IPS DF 4.7 (cell line): ENCODE measurements around the gene RTN3.
"Not testable (repeated sequence)": the region's sequence is repeated elsewhere in the genome, so short reads cannot be mapped to it uniquely, and the experiment has no call there.

Experiments
- DNase-seq: peaks from one replicate; pipeline ENCODE4 v3.0.0-alpha.2; 2013; ENCODE audit warnings: low spot score; ENCODE audit errors: extremely low read depth

The RTN3 gene

GRCh38 chr11:63681321-63682065 lies at the start of gene RTN3:
Gene RTN3, plus strand, starts transcription at chr11:63681500. Its CDS starts 137 bp downstream, at chr11:63681637.
- peak; percentile 93 for DNase-seq

- DNase-seq: no peak
These were observed 45.4 kb upstream of the RTN3 start for GRCh38 chr11:63635762-63636465.

- DNase-seq: not testable (repeated sequence)
These were observed 42.9 kb upstream of the RTN3 start for GRCh38 chr11:63638436-63638835.

- no peak for DNase-seq
These were observed 42.0 kb upstream of the RTN3 start for GRCh38 chr11:63639199-63639832.

- no peak for DNase-seq
These were observed 39.6 kb upstream of the RTN3 start for GRCh38 chr11:63641727-63642126.

- DNase-seq: no peak
These were observed 38.1 kb upstream of the RTN3 start for GRCh38 chr11:63643205-63643604.

GRCh38 chr11:63652671-63653070 lies 28.6 kb upstream of the RTN3 start:
- DNase-seq: no peak

- no peak for DNase-seq
These were observed 20.3 kb upstream of the RTN3 start for GRCh38 chr11:63660972-63661371.

GRCh38 chr11:63663809-63664208 lies 17.5 kb upstream of the RTN3 start:
- DNase-seq: no peak

- DNase-seq: no peak
These were observed 14.4 kb upstream of the RTN3 start for GRCh38 chr11:63666874-63667273.

- DNase-seq: no peak
These were observed 13.1 kb upstream of the RTN3 start for GRCh38 chr11:63667995-63668795.

- no peak for DNase-seq
These were observed 11.2 kb upstream of the RTN3 start for GRCh38 chr11:63670096-63670432.

- DNase-seq: no peak
These were observed 10.6 kb upstream of the RTN3 start for GRCh38 chr11:63670433-63671321.

- peak; percentile 83 for DNase-seq
These were observed 9.8 kb upstream of the RTN3 start, which contains the start of gene ATL3 for GRCh38 chr11:63671322-63672155. Gene ATL3, minus strand, starts transcription at chr11:63671376. Its CDS starts 41 bp downstream, at chr11:63671335.

GRCh38 chr11:63672156-63672463 lies 9.2 kb upstream of the RTN3 start:
- no peak for DNase-seq

- no peak for DNase-seq
These were observed 8.3 kb upstream of the RTN3 start for GRCh38 chr11:63672936-63673539.

GRCh38 chr11:63673579-63673978 lies 7.7 kb upstream of the RTN3 start:
- DNase-seq: no peak

GRCh38 chr11:63680834-63681320 lies 423 bp upstream of the RTN3 start:
- DNase-seq: no peak
